SHP77 treated with DMSO at 0.1 percent for 48 hours (cell line): Measurements from ENCODE around the gene PRR29.

Source experiments
- DNase-seq: peaks from one replicate; lab custom pipeline; 2025; lab: John Stamatoyannopoulos, UW

The PRR29 gene

GRCh38 chr17:64042700-64043485 lies 44.7 kb downstream of the PRR29 start:
- DNase-seq, result no peak

- no peak for DNase-seq
Observed at GRCh38 chr17:64045176-64045575, 47.0 kb downstream of the PRR29 start.

- DNase-seq, result no peak
Observed at GRCh38 chr17:64048805-64049204, 50.7 kb downstream of the PRR29 start.

GRCh38 chr17:64051153-64051552 lies 53.0 kb downstream of the PRR29 start:
- no peak for DNase-seq

- DNase-seq, result no peak
Observed at GRCh38 chr17:64053101-64053500, 55.0 kb downstream of the PRR29 start.
